H1 (cell line): ENCODE data around the gene OGFOD2. TPM values are rescaled to one million over a fixed set of nuclear protein-coding genes. Genes with fewer than 3 reads are reported as not detected.

Source experiments
- CTCF ChIA-PET: fragments of 300-600 bp; sonication (Branson Sonifier 250); formaldehyde crosslinking; loops from one replicate; lab custom pipeline; 2021; ENCODE audit not compliant: partially characterized antibody; lab: Charles Lee
- POLR2A ChIA-PET: fragments of 300-600 bp; sonication (Branson Sonifier 250); formaldehyde crosslinking; loops from one replicate; lab custom pipeline; 2021; ENCODE audit warnings: inconsistent platforms; ENCODE audit not compliant: partially characterized antibody; lab: Charles Lee
- DNase-seq, 2 experiments: peaks; one replicate each; pipeline versions ENCODE4 v3.0.0 to v3.0.0-alpha.2; 2010 to 2022; ENCODE audit warnings: low spot score in 2 of 2, low read depth in 1 of 2, mixed read lengths in 1 of 2
- FAIRE-seq: peaks from 2 replicates; lab custom pipeline; 2011; peaks lifted over from hg19 to GRCh38; lab: Jason Lieb, UNC
- H2AFZ ChIP-seq: 2 replicates; pipeline ENCODE4 v1.8.1; 2012; ENCODE audit warnings: low read length, inconsistent platforms
- H2AK5ac ChIP-seq: 2 replicates; pipeline ENCODE4 v1.6.1; 2013; ENCODE audit warnings: low read depth, low read length
- H2BK120ac ChIP-seq: replicated peaks from 2 replicates; pipeline ENCODE3; 2013; ENCODE audit warnings: low read depth, low read length, inconsistent platforms
- H2BK12ac ChIP-seq: 2 replicates; pipeline ENCODE4 v1.6.1; 2013; ENCODE audit warnings: low read depth, low read length
- H2BK15ac ChIP-seq: 2 replicates; pipeline ENCODE4 v1.6.1; 2013; ENCODE audit warnings: low read length
- H2BK20ac ChIP-seq: 2 replicates; pipeline ENCODE4 v1.6.1; 2013; ENCODE audit warnings: low read length
- H2BK5ac ChIP-seq: 2 replicates; pipeline ENCODE4 v1.6.1; 2013; ENCODE audit warnings: low read depth, low read length
- H3K14ac ChIP-seq: 2 replicates; pipeline ENCODE4 v1.6.1; 2013; ENCODE audit warnings: inconsistent platforms; ENCODE audit not compliant: insufficient read length
- H3K18ac ChIP-seq: 2 replicates; pipeline ENCODE4 v1.6.1; 2013; ENCODE audit warnings: low read length; ENCODE audit errors: extremely low read depth
- H3K23ac ChIP-seq: 2 replicates; pipeline ENCODE4 v1.6.1; 2013; ENCODE audit warnings: inconsistent platforms; ENCODE audit not compliant: insufficient read length
- H3K23me2 ChIP-seq: 2 replicates; pipeline ENCODE4 v1.6.1; 2013; ENCODE audit warnings: low read depth, low read length
- H3K27ac ChIP-seq: 2 replicates; pipeline ENCODE4 v1.6.1; 2011; ENCODE audit warnings: low read depth, low read length, inconsistent platforms
- H3K27me3 ChIP-seq, 4 experiments: replicated peaks in 1 of 4; 1 replicate in 1 of 4; 2 replicates in 3 of 4; pipeline versions ENCODE4 v1.6.1 to v1.8.1; 2011 to 2013; ENCODE audit warnings: low read length in 3 of 4, mild to moderate bottlenecking in 3 of 4, inconsistent platforms in 2 of 4, mixed read lengths in 2 of 4, moderate library complexity in 1 of 4; ENCODE audit not compliant: control insufficient read depth in 3 of 4, insufficient read depth in 3 of 4; ENCODE audit errors: extremely low read depth in 1 of 4
- H3K36me3 ChIP-seq, 4 experiments: 2 replicates each; pipeline versions ENCODE4 v1.6.1 to v1.8.1; 2011 to 2013; ENCODE audit warnings: mild to moderate bottlenecking in 4 of 4, low read length in 3 of 4, moderate library complexity in 2 of 4, control low read depth in 1 of 4, inconsistent platforms in 1 of 4; ENCODE audit not compliant: insufficient read depth in 4 of 4, control insufficient read depth in 2 of 4
- H3K4ac ChIP-seq: replicated peaks from 2 replicates; pipeline ENCODE3; 2013; ENCODE audit warnings: low read length, low read depth, mixed read lengths, inconsistent platforms; ENCODE audit not compliant: insufficient read length
- H3K4me1 ChIP-seq, 4 experiments: replicated peaks in 1 of 4; 1 replicate in 1 of 4; 2 replicates in 3 of 4; pipeline versions ENCODE4 v1.6.1 to v1.8.1; 2011 to 2013; ENCODE audit warnings: low read length in 3 of 4, inconsistent platforms in 2 of 4, mixed read lengths in 1 of 4; ENCODE audit not compliant: insufficient read depth in 4 of 4, control insufficient read depth in 3 of 4
- H3K4me2 ChIP-seq, 2 experiments: 2 replicates each; pipeline versions ENCODE4 v1.6.1 to v1.8.1; 2011 to 2013; ENCODE audit warnings: low read depth in 2 of 2, low read length in 2 of 2, control low read depth in 1 of 2, inconsistent platforms in 1 of 2, mild to moderate bottlenecking in 1 of 2; ENCODE audit not compliant: insufficient read depth in 1 of 2
- H3K4me3 ChIP-seq, 4 experiments: fragments of 200-600, 300-600 bp in 1 of 4; sonication (generic), shearing (Covaris generic), sonication (Bioruptor Twin) in 1 of 4; 2 replicates each; pipeline versions ENCODE4 v1.5.1 to v1.8.1; 2011 to 2016; ENCODE audit warnings: low read length in 4 of 4, low read depth in 3 of 4, control low read depth in 2 of 4, inconsistent platforms in 2 of 4, mild to moderate bottlenecking in 2 of 4, mixed read lengths in 1 of 4, moderate library complexity in 1 of 4; ENCODE audit not compliant: insufficient read depth in 2 of 4; ENCODE audit errors: extremely low read depth in 1 of 4
- H3K56ac ChIP-seq: replicated peaks from 2 replicates; pipeline ENCODE3; 2013; ENCODE audit warnings: low read depth, mild to moderate bottlenecking, mixed read lengths, low read length, inconsistent platforms; ENCODE audit not compliant: insufficient read length
- H3K79me1 ChIP-seq: 2 replicates; pipeline ENCODE4 v1.6.1; 2013; ENCODE audit warnings: low read depth, low read length, control low read depth
- H3K79me2 ChIP-seq, 2 experiments: 2 replicates each; pipeline versions ENCODE4 v1.6.1 to v1.8.1; 2012 to 2013; ENCODE audit warnings: low read length in 2 of 2, mild to moderate bottlenecking in 2 of 2, inconsistent platforms in 1 of 2; ENCODE audit not compliant: insufficient read depth in 2 of 2, control insufficient read depth in 1 of 2
- H3K9ac ChIP-seq, 4 experiments: replicated peaks in 1 of 4; 1 replicate in 1 of 4; 2 replicates in 3 of 4; pipeline versions ENCODE4 v1.6.1 to v1.8.1; 2011 to 2013; ENCODE audit warnings: low read depth in 3 of 4, low read length in 3 of 4, control low read depth in 2 of 4, mild to moderate bottlenecking in 2 of 4, moderate library complexity in 2 of 4, inconsistent platforms in 1 of 4; ENCODE audit errors: extremely low read depth in 1 of 4
- H3K9me3 ChIP-seq, 2 experiments: 2 replicates each; pipeline versions ENCODE4 v1.6.1 to v1.8.1; 2012 to 2013; ENCODE audit warnings: mild to moderate bottlenecking in 2 of 2, moderate library complexity in 2 of 2, control low read depth in 1 of 2, inconsistent platforms in 1 of 2, low read depth in 1 of 2, low read length in 1 of 2, mixed read lengths in 1 of 2; ENCODE audit not compliant: insufficient read depth in 2 of 2
- H4K20me1 ChIP-seq, 2 experiments: replicated peaks in 1 of 2; 2 replicates each; pipeline versions ENCODE3 to v1.8.1; 2011 to 2013; ENCODE audit warnings: inconsistent platforms in 2 of 2, low read length in 2 of 2, mild to moderate bottlenecking in 1 of 2; ENCODE audit not compliant: insufficient read depth in 2 of 2, control insufficient read depth in 1 of 2
- H4K5ac ChIP-seq: 2 replicates; pipeline ENCODE4 v1.6.1; 2013; ENCODE audit warnings: low read length, low read depth, mixed read lengths, inconsistent platforms; ENCODE audit not compliant: insufficient read length
- H4K8ac ChIP-seq: 2 replicates; pipeline ENCODE4 v1.8.0; 2013; ENCODE audit warnings: mild to moderate bottlenecking, moderate library complexity, low read length, inconsistent platforms; ENCODE audit not compliant: insufficient read depth; ENCODE audit errors: extremely low read depth
- H4K91ac ChIP-seq: replicated peaks from 2 replicates; pipeline ENCODE3; 2013; ENCODE audit warnings: low read length, mixed read lengths, inconsistent platforms; ENCODE audit not compliant: insufficient read length
- ASH2L ChIP-seq: fragments of 200-600, 300-600 bp; sonication (generic); IDR thresholded peaks from one replicate; pipeline ENCODE4 v1.7.1; 2017; ENCODE audit warnings: low read length
- BACH1 ChIP-seq: IDR thresholded peaks from 2 replicates; pipeline ENCODE4 v1.6.1; 2012; ENCODE audit warnings: low read length, improper control_type of control experiment
- BRCA1 ChIP-seq: IDR thresholded peaks from 2 replicates; pipeline ENCODE4 v1.6.1; 2012; ENCODE audit warnings: low read depth, low read length, improper control_type of control experiment
- CTBP2 ChIP-seq: IDR thresholded peaks from 2 replicates; pipeline ENCODE4 v1.7.0; 2011; ENCODE audit warnings: borderline replicate concordance, mild to moderate bottlenecking, moderate library complexity, mixed read lengths, low read length; ENCODE audit not compliant: insufficient read depth, insufficient read length
- FOSL1 ChIP-seq: IDR thresholded peaks from 2 replicates; pipeline ENCODE4 v1.6.1; 2011; ENCODE audit warnings: mild to moderate bottlenecking, low read depth, low read length, moderate library complexity; ENCODE audit not compliant: insufficient read depth
- HDAC2 ChIP-seq, 2 experiments: fragments of 300-600 bp in 1 of 2; sonication (generic) in 1 of 2; IDR thresholded peaks; 2 replicates each; pipeline ENCODE4 v1.6.1; 2011 to 2012; ENCODE audit warnings: low read depth in 2 of 2, low read length in 2 of 2, mild to moderate bottlenecking in 2 of 2, moderate library complexity in 2 of 2, borderline replicate concordance in 1 of 2, inconsistent platforms in 1 of 2
- KDM1A ChIP-seq: fragments of 200-600, 300-600 bp; sonication (generic); IDR thresholded peaks from 2 replicates; pipeline ENCODE4 v1.7.1; 2016; ENCODE audit warnings: mild to moderate bottlenecking, low read length, borderline replicate concordance
- NRF1 ChIP-seq: IDR thresholded peaks from 2 replicates; pipeline ENCODE4 v1.6.1; 2011; ENCODE audit warnings: mild to moderate bottlenecking, low read depth, low read length, improper control_type of control experiment
- PHF8 ChIP-seq: fragments of 200-600 bp; sonication (generic); conservative IDR thresholded peaks from 2 replicates; pipeline ENCODE4 v1.7.1; 2012; ENCODE audit warnings: low read depth, mild to moderate bottlenecking, inconsistent platforms, low read length, moderate library complexity
- RFX5 ChIP-seq: IDR thresholded peaks from 2 replicates; pipeline ENCODE4 v1.6.1; 2011; ENCODE audit warnings: low read depth, low read length, improper control_type of control experiment, borderline replicate concordance
- RNF2 ChIP-seq: fragments of 200-900, 300-1000 bp; sonication (generic); IDR thresholded peaks from 2 replicates; pipeline ENCODE4 v1.7.1; 2016; ENCODE audit warnings: borderline replicate concordance, low read depth, mild to moderate bottlenecking, antibody characterized with exemption, low read length; ENCODE audit not compliant: poor library complexity, severe bottlenecking; ENCODE audit errors: missing control alignments
- WGBS, 2 experiments: shearing (Covaris generic) in 1 of 2; methylation state at CpG; one replicate each; pipeline versions ENCODE4 v1.1.6 to v1.1.7; 2013 to 2015; ENCODE audit warnings: low lambda C conversion rate in 2 of 2, mixed read lengths in 2 of 2, inconsistent platforms in 1 of 2, low coverage in 1 of 2, missing lambda C conversion rate in 1 of 2; ENCODE audit not compliant: insufficient replicate concordance in 2 of 2, insufficient coverage in 1 of 2, insufficient read length in 1 of 2; ENCODE audit errors: extremely low coverage in 1 of 2, missing lambda C conversion rate in 1 of 2; 5-methylcytosine and 5-hydroxymethylcytosine counted together
- polyA plus RNA-seq, 7 experiments: library from polyadenylated mRNA; depleted of rRNA in 3 of 7; stranded (reverse) in 5 of 7; unstranded in 2 of 7; fragments of >200 nt in 5 of 7; fragments of 200-250 nt in 2 of 7; gene quantifications; 1 replicate in 5 of 7; 2 replicates in 1 of 7; 4 replicates in 1 of 7; pipeline versions ENCODE4 v1.2.1 to v1.2.3, GENCODE V29; 2011 to 2013; ENCODE audit warnings: missing spikeins in 2 of 7, mixed read lengths in 2 of 7
- total RNA-seq: library from RNA; stranded (reverse); fragmentation: NEBNext Ultra II Directional; extraction: Animal tissue kit (Norgen Biotek cat#: 25700); gene quantifications from 2 replicates; pipeline ENCODE4 v1.2.1, GENCODE V29; 2021

Gene OGFOD2
- total and polyA plus RNA-seq, 2 of the 8 experiments (the other 6 are each of a cell fraction or from before 2014, with no cell fraction given), result 17.3 to 20.3 TPM

DNA sequence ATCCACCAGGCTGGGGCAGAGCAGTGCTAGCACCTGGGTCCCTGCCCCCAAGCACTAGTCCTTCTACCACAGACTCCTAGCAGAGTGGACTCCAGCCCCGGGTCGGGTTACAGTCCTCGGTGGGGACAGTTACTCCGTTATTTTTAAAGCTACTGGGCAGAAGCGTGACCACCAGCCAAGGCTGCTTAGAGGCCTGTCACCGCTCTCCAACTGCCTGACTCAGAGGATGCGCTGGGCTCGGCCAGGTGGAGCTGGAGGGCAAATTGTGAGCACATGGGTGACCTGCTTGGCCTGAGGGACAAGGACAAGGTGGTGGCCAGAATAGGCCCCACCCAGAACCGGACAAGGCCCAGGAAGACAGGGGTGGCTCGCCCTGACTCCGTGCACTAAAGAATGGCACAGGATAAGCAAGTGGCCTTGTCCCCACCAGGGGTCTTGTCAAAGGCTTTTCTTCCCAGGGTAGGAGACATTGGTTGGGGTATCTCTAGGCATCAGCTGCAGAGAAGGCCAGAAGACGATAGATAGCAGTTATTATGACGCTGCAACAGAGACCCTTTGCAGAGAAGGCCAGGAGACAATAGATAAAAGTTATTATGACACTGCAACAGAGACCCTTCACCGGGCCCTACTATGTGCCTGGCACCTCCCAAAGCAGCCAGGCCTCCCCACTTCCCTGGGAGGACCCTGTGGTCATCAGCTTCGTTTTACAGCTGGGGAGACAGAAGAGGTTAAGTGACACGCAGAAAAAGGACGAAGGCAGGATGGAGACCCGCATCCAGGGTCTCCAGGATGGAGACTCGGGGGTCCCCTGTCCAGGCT is 10.4 kb upstream of the OGFOD2 start:
- ChIA-PET CTCF (interaction anchor here (0.9 to 2.0 kb wide), 4 partner anchors 8 to 273 kb away, joined by 3 to 6 read pairs (median 4); no protein-coding TSS in a partner anchor), POLR2A (interaction anchor here (1.0 to 1.2 kb wide), 2 partner anchors 18 to 273 kb away, joined by 3 to 5 read pairs; no protein-coding TSS in a partner anchor)
- Histone ChIP-seq H2BK5ac (no peak overlapping the region), H4K8ac (no peak overlapping the region), H3K79me1 (no peaks in the 10 kb centered on the region), H3K27ac (no peak overlapping the region), H2BK12ac (no peak overlapping the region), H3K4me3 (no peak overlapping the region), H2AFZ (no peak overlapping the region), H3K36me3 (peaks cover 0 to under 1% (median 0%) of the 10 kb centered on the region in 4 experiments; a peak in 1 of 8 replicates), H3K23ac (no peak overlapping the region), H2BK20ac (no peak overlapping the region), H2BK15ac (no peak overlapping the region), H4K20me1 (peaks cover 5 to 13% of the 10 kb centered on the region in 2 experiments), H3K18ac (no peak overlapping the region), H2BK120ac (no peak overlapping the region), H3K4me2 (peak overlapping the region in 1 of 2 experiments; percentile 14; a peak in 1 of 4 replicates), H3K4ac (no peak overlapping the region), H3K9ac (no peak overlapping the region), H4K5ac (no peak overlapping the region), H2AK5ac (no peak overlapping the region), H3K27me3 (no peaks in the 10 kb centered on the region), H4K91ac (no peak overlapping the region), H3K4me1 (peaks cover 4 to 5% (median 5%) of the 10 kb centered on the region in 4 experiments; a peak in 6 of 7 replicates), H3K14ac (no peak overlapping the region), H3K56ac (no peak overlapping the region), H3K9me3 (no peaks in the 10 kb centered on the region), H3K79me2 (no peaks in the 10 kb centered on the region), H3K23me2 (peaks cover 3% of the 10 kb centered on the region; the same call in 1 of the 2 replicates)
- no peak for DNase-seq
- 84% methylated on average over 19 of the region's 19 CpGs; no CpG with 5 or more reads in 1 of the 2 experiments for WGBS, 2 experiments
- no peak for FAIRE-seq
- TF ChIP-seq CTBP2, result no peak
- no peak for TF ChIP-seq BACH1
- no peak for TF ChIP-seq HDAC2 (IDR thresholded peaks at IDR 0.05; ENCODE audit: borderline replicate concordance in 1 of 2, low read depth in 2 of 2, low read length in 2 of 2)
- no peak for TF ChIP-seq BRCA1
- no peak for TF ChIP-seq NRF1
- TF ChIP-seq FOSL1, result no peak
- TF ChIP-seq KDM1A, result no peak
- TF ChIP-seq RNF2, result no peak
- TF ChIP-seq ASH2L, result no peak
- no peak for TF ChIP-seq RFX5
- no peak for TF ChIP-seq PHF8
